Astrocyte (in vitro differentiated cells and primary cell): ENCODE measurements around the gene HMG20A.

Experiments
- EZH2 ChIP-seq: IDR thresholded peaks from 2 replicates; pipeline ENCODE4 v1.6.1; 2012; ENCODE audit warnings: mild to moderate bottlenecking, low read length, inconsistent platforms; ENCODE audit not compliant: insufficient read depth
- TF ChIP-seq, protein P1 (sequence below): IDR thresholded peaks from 2 replicates; pipeline ENCODE4 v1.5.1; 2011; ENCODE audit warnings: low read depth, mild to moderate bottlenecking, inconsistent platforms, low read length, moderate library complexity; ENCODE audit not compliant: insufficient read depth

DNA sequence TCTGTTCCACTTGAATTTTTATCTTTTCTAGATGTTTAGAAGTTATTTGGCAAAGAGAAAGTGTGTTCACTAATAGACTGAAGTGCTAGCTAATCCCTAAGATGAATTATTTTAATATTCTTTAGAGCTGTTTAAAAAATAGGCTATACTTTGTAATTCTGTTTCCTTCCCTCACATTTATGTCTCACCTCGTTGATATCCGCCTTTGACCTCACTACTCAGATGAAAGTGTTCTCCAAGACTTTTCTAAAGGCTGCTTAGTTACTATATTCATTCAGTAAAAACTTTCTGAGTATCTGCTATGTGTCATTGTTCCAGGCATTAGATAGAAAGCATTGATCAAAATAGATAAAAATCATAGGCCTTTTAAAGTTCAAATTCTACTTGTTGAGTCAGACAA, 38.3 kb downstream of the HMG20A start:
- TF ChIP-seq, protein P1, sequence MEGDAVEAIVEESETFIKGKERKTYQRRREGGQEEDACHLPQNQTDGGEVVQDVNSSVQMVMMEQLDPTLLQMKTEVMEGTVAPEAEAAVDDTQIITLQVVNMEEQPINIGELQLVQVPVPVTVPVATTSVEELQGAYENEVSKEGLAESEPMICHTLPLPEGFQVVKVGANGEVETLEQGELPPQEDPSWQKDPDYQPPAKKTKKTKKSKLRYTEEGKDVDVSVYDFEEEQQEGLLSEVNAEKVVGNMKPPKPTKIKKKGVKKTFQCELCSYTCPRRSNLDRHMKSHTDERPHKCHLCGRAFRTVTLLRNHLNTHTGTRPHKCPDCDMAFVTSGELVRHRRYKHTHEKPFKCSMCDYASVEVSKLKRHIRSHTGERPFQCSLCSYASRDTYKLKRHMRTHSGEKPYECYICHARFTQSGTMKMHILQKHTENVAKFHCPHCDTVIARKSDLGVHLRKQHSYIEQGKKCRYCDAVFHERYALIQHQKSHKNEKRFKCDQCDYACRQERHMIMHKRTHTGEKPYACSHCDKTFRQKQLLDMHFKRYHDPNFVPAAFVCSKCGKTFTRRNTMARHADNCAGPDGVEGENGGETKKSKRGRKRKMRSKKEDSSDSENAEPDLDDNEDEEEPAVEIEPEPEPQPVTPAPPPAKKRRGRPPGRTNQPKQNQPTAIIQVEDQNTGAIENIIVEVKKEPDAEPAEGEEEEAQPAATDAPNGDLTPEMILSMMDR = no peak
- no peak for TF ChIP-seq EZH2
